NOMO-1 treated with dmso at 0.1 percent for 144 hours (cell line): ENCODE measurements around the gene FGF5.
"Not testable (repeated sequence)": the region's sequence is repeated elsewhere in the genome, so short reads cannot be mapped to it uniquely, and the experiment has no call there.

Experiments
- DNase-seq: peaks from one replicate; lab custom pipeline; 2025; ENCODE audit not compliant: unreplicated experiment; lab: John Stamatoyannopoulos, UW

FGF5 gene

GRCh38 chr4:80294206-80294605, 27.7 kb downstream of the FGF5 start:
- no peak for DNase-seq

GRCh38 chr4:80295336-80295735, 28.9 kb downstream of the FGF5 start:
- no peak for DNase-seq

- DNase-seq: no peak
These were observed 29.4 kb downstream of the FGF5 start for GRCh38 chr4:80295826-80296225.

- no peak for DNase-seq
These were observed 35.4 kb downstream of the FGF5 start for GRCh38 chr4:80301884-80302283.

- DNase-seq: no peak
These were observed 36.3 kb downstream of the FGF5 start for GRCh38 chr4:80302616-80303223.

GRCh38 chr4:80305466-80305865, 39.0 kb downstream of the FGF5 start:
- DNase-seq: no peak

GRCh38 chr4:80306260-80306659, 39.8 kb downstream of the FGF5 start:
- DNase-seq: no peak

GRCh38 chr4:80307183-80307735, 40.8 kb downstream of the FGF5 start:
- DNase-seq: no peak

GRCh38 chr4:80307774-80308465, 41.5 kb downstream of the FGF5 start:
- no peak for DNase-seq

GRCh38 chr4:80308466-80308822, 42.0 kb downstream of the FGF5 start:
- DNase-seq: no peak

GRCh38 chr4:80309294-80310004, 43.0 kb downstream of the FGF5 start:
- no peak for DNase-seq

GRCh38 chr4:80311130-80311529, 44.7 kb downstream of the FGF5 start:
- DNase-seq: peak; percentile 3

- DNase-seq: no peak
These were observed 45.7 kb downstream of the FGF5 start for GRCh38 chr4:80312124-80312523.

GRCh38 chr4:80313627-80314026, 47.2 kb downstream of the FGF5 start:
- no peak for DNase-seq

- not testable (repeated sequence) for DNase-seq
These were observed 49.4 kb downstream of the FGF5 start for GRCh38 chr4:80315848-80316247.

- no peak for DNase-seq
These were observed 54.9 kb downstream of the FGF5 start for GRCh38 chr4:80321341-80321740.

- DNase-seq: no peak
These were observed 55.3 kb downstream of the FGF5 start for GRCh38 chr4:80321776-80322175.

- DNase-seq: no peak
These were observed 56.3 kb downstream of the FGF5 start for GRCh38 chr4:80322716-80323115.

GRCh38 chr4:80324171-80324570, 57.7 kb downstream of the FGF5 start:
- no peak for DNase-seq

GRCh38 chr4:80331693-80332092, 65.2 kb downstream of the FGF5 start:
- no peak for DNase-seq

GRCh38 chr4:80333121-80333520, 66.7 kb downstream of the FGF5 start:
- DNase-seq: no peak

GRCh38 chr4:80334568-80334967, 68.1 kb downstream of the FGF5 start:
- DNase-seq: no peak
